GM12872 (cell line): ENCODE measurements around the gene GAPDHS.

ENCODE experiments used
- CTCF ChIP-seq: IDR thresholded peaks from 3 replicates; pipeline ENCODE4 v1.5.1; 2011; ENCODE audit warnings: low read depth, mild to moderate bottlenecking, low read length, moderate library complexity; ENCODE audit not compliant: insufficient read depth

GAPDHS gene

GRCh38 chr19:35549174-35549788 is 16.0 kb downstream of the GAPDHS start:
- TF ChIP-seq CTCF = peak; percentile 78

- TF ChIP-seq CTCF = no peak
These were observed 16.7 kb downstream of the GAPDHS start for GRCh38 chr19:35549879-35550523.

GRCh38 chr19:35551091-35551810 is 18.0 kb downstream of the GAPDHS start:
- no peak for TF ChIP-seq CTCF

- TF ChIP-seq CTCF = no peak
These were observed 19.5 kb downstream of the GAPDHS start for GRCh38 chr19:35552534-35553384.

GRCh38 chr19:35553385-35554000 is 20.2 kb downstream of the GAPDHS start:
- TF ChIP-seq CTCF = no peak

GRCh38 chr19:35554076-35554475 is 20.8 kb downstream of the GAPDHS start:
- no peak for TF ChIP-seq CTCF
